CD4-positive, alpha-beta T cell (primary cell): ENCODE measurements around the gene PPP1R36. TPM values are rescaled to one million over a fixed set of nuclear protein-coding genes. Genes with fewer than 3 reads are reported as not detected.

ENCODE experiments used
- ATAC-seq: fragments of 200-7000 bp; cut with Tn5 transposase; one replicate; pipeline ENCODE4 v1.10.0; 2022; ENCODE audit warnings: mild to moderate bottlenecking; ENCODE audit not compliant: poor library complexity
- CTCF ChIA-PET: fragments of 350-600 bp; sonication (Branson Sonifier 250); formaldehyde crosslinking; loops from one replicate; lab custom pipeline; 2021; ENCODE audit warnings: antibody characterized with exemption, inconsistent platforms; lab: Charles Lee
- POLR2A ChIA-PET: fragments of 350-600 bp; sonication (Branson Sonifier 250); formaldehyde crosslinking; loops from one replicate; lab custom pipeline; 2021; ENCODE audit warnings: antibody characterized with exemption, inconsistent platforms; lab: Charles Lee
- DNase-seq, 14 experiments: peaks; one replicate each; pipeline ENCODE4 v3.0.0-alpha.2; 2013 to 2020; ENCODE audit warnings: mixed read lengths in 2 of 14
- H3K27ac ChIP-seq, 2 donors: one replicate each; pipeline versions ENCODE4 v1.5.1 to v1.7.0; 2013; ENCODE audit warnings: low read length in 2 of 2, low read depth in 1 of 2, mild to moderate bottlenecking in 1 of 2
- H3K27me3 ChIP-seq, 2 experiments: 1 replicate in 1 of 2; 2 replicates in 1 of 2; pipeline versions ENCODE4 v1.6.1 to v1.7.0; 2013; ENCODE audit warnings: low read length in 2 of 2, control low read depth in 1 of 2, mild to moderate bottlenecking in 1 of 2, moderate library complexity in 1 of 2; ENCODE audit not compliant: insufficient read depth in 2 of 2, control insufficient read depth in 1 of 2
- H3K36me3 ChIP-seq: one replicate; pipeline ENCODE4 v1.6.1; 2013; ENCODE audit warnings: low read length, control low read depth; ENCODE audit not compliant: insufficient read depth
- H3K4me1 ChIP-seq: one replicate; pipeline ENCODE4 v1.6.1; 2013; ENCODE audit warnings: low read length, control low read depth; ENCODE audit not compliant: insufficient read depth
- H3K4me3 ChIP-seq: one replicate; pipeline ENCODE4 v1.5.1; 2013; ENCODE audit warnings: mild to moderate bottlenecking, low read length, moderate library complexity
- H3K9me3 ChIP-seq, 2 experiments: 1 replicate in 1 of 2; 2 replicates in 1 of 2; pipeline versions ENCODE4 v1.6.1 to v1.7.0; 2013; ENCODE audit warnings: low read length in 2 of 2, mild to moderate bottlenecking in 2 of 2, control low read depth in 1 of 2, moderate library complexity in 1 of 2; ENCODE audit not compliant: control insufficient read depth in 1 of 2, insufficient read depth in 1 of 2
- H3K27ac Mint-ChIP-seq: one replicate; pipeline ENCODE4 v1.8.0; 2020; ENCODE audit warnings: mixed read lengths
- H3K27me3 Mint-ChIP-seq: one replicate; pipeline ENCODE4 v1.8.0; 2021; ENCODE audit warnings: mixed read lengths
- H3K36me3 Mint-ChIP-seq: one replicate; pipeline ENCODE4 v1.8.0; 2021; ENCODE audit warnings: low read depth, mixed read lengths
- H3K4me1 Mint-ChIP-seq: one replicate; pipeline ENCODE4 v1.8.0; 2021; ENCODE audit warnings: low read depth, mixed read lengths
- H3K4me3 Mint-ChIP-seq: one replicate; pipeline ENCODE4 v1.8.0; 2020; ENCODE audit warnings: mild to moderate bottlenecking, mixed read lengths
- H3K9me3 Mint-ChIP-seq: one replicate; pipeline ENCODE4 v1.8.0; 2020; ENCODE audit warnings: mixed read lengths
- CTCF ChIP-seq: fragments of 200-600 bp; IDR thresholded peaks from one replicate; pipeline ENCODE4 v1.8.0; 2022; ENCODE audit warnings: antibody characterized with exemption, mild to moderate bottlenecking
- intact Hi-C, 2 experiments: fragments of 100-400 bp; cut with DNase I in 1 of 2; cut with micrococcal nuclease in 1 of 2; formaldehyde crosslinking; loops; one replicate each; pipeline versions ENCODE4 v1.15.1 to v1.9.0; 2023 to 2025; cut with DNase I, micrococcal nuclease
- total RNA-seq, 174 experiments: library from RNA in 2 of 174; stranded (reverse) in 2 of 174; gene quantifications; one replicate each; pipeline ENCODE4 v1.2.3 and lab custom pipeline; 2021 to 2026

Gene PPP1R36
- total RNA-seq, 2 experiments from 2014 or later: not detected

- no peak for TF ChIP-seq CTCF
- H3K9me3 ChIP-seq: no peaks in the 10 kb centered on the region
- peaks cover 4% of the 10 kb centered on the region for H3K27me3 Mint-ChIP-seq
- peaks cover 11% of the 10 kb centered on the region for H3K36me3 ChIP-seq
- H3K27ac ChIP-seq: peak overlapping the region; percentile 17 to 60
- peak overlapping the region; percentile 96 for H3K4me3 ChIP-seq
- H3K36me3 Mint-ChIP-seq: peaks cover 35% of the 10 kb centered on the region
- ATAC-seq: no peak
- POLR2A ChIA-PET: no interaction called here
- peaks cover 78% of the 10 kb centered on the region for H3K4me1 Mint-ChIP-seq
- peak overlapping the region; percentile 100 for H3K4me3 Mint-ChIP-seq
- H3K4me1 ChIP-seq: peaks cover 61% of the 10 kb centered on the region
- CTCF ChIA-PET: interaction anchor here (0.6 to 1.7 kb wide), 6 partner anchors 14 to 865 kb away, joined by 3 read pairs; no protein-coding TSS in a partner anchor
- no peaks in the 10 kb centered on the region for H3K27me3 ChIP-seq
- peak in 3 of 14 experiments; percentile 42 to 51 (median 49) for DNase-seq
- no peaks in the 10 kb centered on the region for H3K9me3 Mint-ChIP-seq
- intact Hi-C loops: loop anchor here (2.0 to 10.0 kb wide), 3 partner anchors 31 to 863 kb away; partner anchors contain the start of genes WDR89 (in 2 of the 2) and CHURC1 (in 1 of the 2)
- peak overlapping the region; percentile 100 for H3K27ac Mint-ChIP-seq
Observed at GRCh38 chr14:64507376-64508156, 42.2 kb upstream of the PPP1R36 start.

GRCh38 chr14:64508215-64508776 lies 41.5 kb upstream of the PPP1R36 start:
- ChIA-PET POLR2A (interaction anchor here (1.2 to 1.4 kb wide), 2 partner anchors 30 to 121 kb away, joined by 3 to 6 read pairs; partner anchors contain the start of gene MTHFD1), CTCF (interaction anchor here (0.6 to 3.2 kb wide), 7 partner anchors 14 to 164 kb away, joined by 3 to 55 read pairs (median 3); partner anchors contain the start of gene HSPA2)
- intact Hi-C loops: loop anchor here (10.0 kb wide), 2 partner anchors 407 to 863 kb away; partner anchors contain the start of genes WDR89 (in 2 of the 2) and CHURC1 (in 1 of the 2)
- peaks cover 83% of the 10 kb centered on the region for H3K4me1 Mint-ChIP-seq
- H3K4me3 Mint-ChIP-seq: peak overlapping the region; percentile 27
- DNase-seq (no peak), ATAC-seq (no peak)
- peaks cover 33% of the 10 kb centered on the region for H3K36me3 Mint-ChIP-seq
- Histone ChIP-seq H3K36me3 (peaks cover 11% of the 10 kb centered on the region), H3K4me1 (peaks cover 57% of the 10 kb centered on the region), H3K27ac (peak overlapping the region in 1 of 2 donors; percentile 60), H3K4me3 (no peak overlapping the region), H3K27me3 (no peaks in the 10 kb centered on the region), H3K9me3 (no peaks in the 10 kb centered on the region)
- no peaks in the 10 kb centered on the region for H3K9me3 Mint-ChIP-seq
- H3K27me3 Mint-ChIP-seq: peaks cover 4% of the 10 kb centered on the region
- H3K27ac Mint-ChIP-seq: peak overlapping the region; percentile 100
- no peak for TF ChIP-seq CTCF

DNA sequence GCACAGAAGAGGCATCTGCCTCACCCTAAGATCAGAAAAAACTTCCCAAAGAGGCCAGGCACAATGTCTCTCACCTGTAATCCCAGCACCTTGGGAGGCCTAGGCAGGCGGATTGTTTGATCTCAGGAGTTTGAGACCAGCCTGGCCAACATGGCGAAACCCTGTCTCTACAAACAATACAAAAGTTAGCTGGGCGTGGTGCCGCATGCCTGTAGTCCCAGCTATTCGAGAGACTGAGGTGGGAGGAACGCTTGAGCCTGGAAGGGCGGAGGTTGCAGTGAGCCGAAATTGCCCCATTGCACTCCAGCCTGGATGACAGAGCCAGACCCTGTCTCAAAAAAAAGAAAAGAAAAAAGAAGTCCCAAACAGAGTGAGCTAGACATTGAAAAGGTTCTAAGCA lies 40.7 kb upstream of the PPP1R36 start:
- H3K27me3 Mint-ChIP-seq: peaks cover under 1% of the 10 kb centered on the region
- peak overlapping the region; percentile 43 for H3K4me3 Mint-ChIP-seq
- peaks cover 11% of the 10 kb centered on the region for H3K36me3 ChIP-seq
- CTCF ChIA-PET: interaction anchor here (0.9 to 3.2 kb wide), 7 partner anchors 14 to 165 kb away, joined by 3 to 55 read pairs (median 3); partner anchors contain the start of gene HSPA2
- ATAC-seq (no peak), DNase-seq (no peak)
- no peak overlapping the region for H3K27ac ChIP-seq
- H3K4me1 ChIP-seq: peaks cover 60% of the 10 kb centered on the region
- no peak overlapping the region for H3K4me3 ChIP-seq
- H3K4me1 Mint-ChIP-seq: peaks cover 86% of the 10 kb centered on the region
- no peaks in the 10 kb centered on the region for H3K27me3 ChIP-seq
- no peaks in the 10 kb centered on the region for H3K9me3 ChIP-seq
- peak overlapping the region; percentile 100 for H3K27ac Mint-ChIP-seq
- TF ChIP-seq CTCF: no peak
- intact Hi-C loops: loop anchor here (10.0 kb wide), 2 partner anchors 406 to 864 kb away; partner anchors contain the start of genes WDR89 (in 2 of the 2) and CHURC1 (in 1 of the 2)
- H3K36me3 Mint-ChIP-seq: peaks cover 29% of the 10 kb centered on the region
- POLR2A ChIA-PET: interaction anchor here (0.9 to 4.8 kb wide), 5 partner anchors 7 to 121 kb away, joined by 3 to 29 read pairs (median 4); partner anchors contain the start of genes MTHFD1 and ZBTB25
- H3K9me3 Mint-ChIP-seq: no peaks in the 10 kb centered on the region
